Measurements from ENCODE around the gene FBN1.

Gene FBN1

GRCh38 chr15:48536681-48537091, 108.8 kb downstream of the FBN1 start:
- H2BK120ac ChIP-seq (ENCODE audit: low read depth, low read length): no peak overlapping the region
- no peak overlapping the region for H2BK5ac ChIP-seq (ENCODE audit: low read length)
- no peak overlapping the region for H3K9ac ChIP-seq (ENCODE audit: low read depth, low read length, poor library complexity)
- no peak overlapping the region for H4K91ac ChIP-seq (ENCODE audit: low read depth, low read length, poor library complexity)
- H3K9me3 ChIP-seq (replicated peaks in 1 of 2; ENCODE audit: control insufficient read depth in 2 of 2, insufficient read depth in 1 of 2, low read depth in 1 of 2, low read length in 2 of 2): no peaks in the 10 kb centered on the region
- no peak overlapping the region for H3K18ac ChIP-seq (ENCODE audit: low read length)
- no peak for DNase-seq (ENCODE audit: low spot score)
- H3K14ac ChIP-seq (ENCODE audit: low read length): no peak overlapping the region
- no peak overlapping the region for H2BK12ac ChIP-seq (ENCODE audit: low read length)
- H2AFZ ChIP-seq (ENCODE audit: low read length): no peak overlapping the region
- H3K4ac ChIP-seq (ENCODE audit: low read length): no peak overlapping the region
- WGBS, 2 donors (ENCODE audit: extremely low coverage in 2 of 2, insufficient read length in 2 of 2, insufficient replicate concordance in 1 of 2): no CpG with 5 or more reads among the region's 3 CpGs
- H3K36me3 ChIP-seq (replicated peaks in 1 of 2; ENCODE audit: control insufficient read depth in 2 of 2, insufficient read depth in 2 of 2, low read length in 2 of 2): peaks cover 0 to 1% of the 10 kb centered on the region in 2 donors
- no peak overlapping the region for H2AK5ac ChIP-seq (ENCODE audit: low read depth, low read length)
- no peak overlapping the region for H3K23ac ChIP-seq (ENCODE audit: low read depth, low read length, poor library complexity)
- no peaks in the 10 kb centered on the region for H3K79me1 ChIP-seq (ENCODE audit: low read depth, low read length)
- H3K27me3 ChIP-seq (ENCODE audit: control insufficient read depth in 3 of 3, insufficient read depth in 3 of 3, low read depth in 1 of 3, low read length in 3 of 3): no peaks in the 10 kb centered on the region
- no peak overlapping the region for H3K4me3 ChIP-seq (ENCODE audit: low read length in 2 of 2)
- H3K4me2 ChIP-seq (ENCODE audit: insufficient read depth, low read length, poor library complexity, severe bottlenecking): no peak overlapping the region
- H3K27ac ChIP-seq (replicated peaks; ENCODE audit: low read length): no peak overlapping the region
- H3K4me1 ChIP-seq (ENCODE audit: control insufficient read depth in 2 of 2, insufficient read depth in 1 of 2, low read depth in 1 of 2, low read length in 2 of 2): peaks cover 0 to 2% of the 10 kb centered on the region in 2 donors
- H4K8ac ChIP-seq (ENCODE audit: low read depth, low read length): no peak overlapping the region
- H2BK15ac ChIP-seq (ENCODE audit: low read length): no peak overlapping the region

DNA sequence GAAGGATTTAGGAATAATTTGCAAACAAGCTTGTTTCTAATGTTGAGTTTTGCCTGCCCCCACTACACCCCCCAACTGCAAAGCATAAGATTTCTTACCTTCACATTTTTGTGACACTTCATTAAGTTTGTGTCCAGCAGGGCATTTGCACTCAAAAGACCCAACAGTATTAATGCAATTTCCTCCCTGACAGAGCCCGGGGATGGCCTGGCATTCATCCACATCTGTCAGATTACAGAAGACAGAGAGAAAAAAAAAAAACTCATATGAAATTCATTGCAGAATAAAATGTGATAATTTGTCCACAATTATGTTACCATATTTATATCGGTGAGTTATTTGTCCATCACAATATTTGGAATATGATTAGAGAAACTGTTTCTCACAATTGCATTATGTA, 111.5 kb downstream of the FBN1 start:
- no peak for DNase-seq (ENCODE audit: low spot score)
- no peak overlapping the region for H4K8ac ChIP-seq (ENCODE audit: low read depth, low read length)
- H3K4me1 ChIP-seq (ENCODE audit: control insufficient read depth in 2 of 2, insufficient read depth in 1 of 2, low read depth in 1 of 2, low read length in 2 of 2): peaks cover 1 to 2% of the 10 kb centered on the region in 2 donors
- no peak overlapping the region for H3K4ac ChIP-seq (ENCODE audit: low read length)
- no peak overlapping the region for H3K4me3 ChIP-seq (ENCODE audit: low read length in 2 of 2)
- H3K14ac ChIP-seq (ENCODE audit: low read length): no peak overlapping the region
- no peak overlapping the region for H3K18ac ChIP-seq (ENCODE audit: low read length)
- no peak overlapping the region for H2BK5ac ChIP-seq (ENCODE audit: low read length)
- H2AK5ac ChIP-seq (ENCODE audit: low read depth, low read length): no peak overlapping the region
- H3K79me1 ChIP-seq (ENCODE audit: low read depth, low read length): no peaks in the 10 kb centered on the region
- no peak overlapping the region for H3K4me2 ChIP-seq (ENCODE audit: insufficient read depth, low read length, poor library complexity, severe bottlenecking)
- peaks cover 0 to 1% of the 10 kb centered on the region in 2 donors for H3K36me3 ChIP-seq (replicated peaks in 1 of 2; ENCODE audit: control insufficient read depth in 2 of 2, insufficient read depth in 2 of 2, low read length in 2 of 2)
- H2BK15ac ChIP-seq (ENCODE audit: low read length): no peak overlapping the region
- no peak overlapping the region for H3K9ac ChIP-seq (ENCODE audit: low read depth, low read length, poor library complexity)
- H2BK120ac ChIP-seq (ENCODE audit: low read depth, low read length): no peak overlapping the region
- no peaks in the 10 kb centered on the region for H3K9me3 ChIP-seq (replicated peaks in 1 of 2; ENCODE audit: control insufficient read depth in 2 of 2, insufficient read depth in 1 of 2, low read depth in 1 of 2, low read length in 2 of 2)
- H3K23ac ChIP-seq (ENCODE audit: low read depth, low read length, poor library complexity): no peak overlapping the region
- H2AFZ ChIP-seq (ENCODE audit: low read length): no peak overlapping the region
- H2BK12ac ChIP-seq (ENCODE audit: low read length): no peak overlapping the region
- no peak overlapping the region for H4K91ac ChIP-seq (ENCODE audit: low read depth, low read length, poor library complexity)
- no peaks in the 10 kb centered on the region for H3K27me3 ChIP-seq (ENCODE audit: control insufficient read depth in 3 of 3, insufficient read depth in 3 of 3, low read depth in 1 of 3, low read length in 3 of 3)
- no CpG with 5 or more reads among the region's 2 CpGs for WGBS, 2 donors (ENCODE audit: extremely low coverage in 2 of 2, insufficient read length in 2 of 2, insufficient replicate concordance in 1 of 2)
- H3K27ac ChIP-seq (replicated peaks; ENCODE audit: low read length): no peak overlapping the region

DNA sequence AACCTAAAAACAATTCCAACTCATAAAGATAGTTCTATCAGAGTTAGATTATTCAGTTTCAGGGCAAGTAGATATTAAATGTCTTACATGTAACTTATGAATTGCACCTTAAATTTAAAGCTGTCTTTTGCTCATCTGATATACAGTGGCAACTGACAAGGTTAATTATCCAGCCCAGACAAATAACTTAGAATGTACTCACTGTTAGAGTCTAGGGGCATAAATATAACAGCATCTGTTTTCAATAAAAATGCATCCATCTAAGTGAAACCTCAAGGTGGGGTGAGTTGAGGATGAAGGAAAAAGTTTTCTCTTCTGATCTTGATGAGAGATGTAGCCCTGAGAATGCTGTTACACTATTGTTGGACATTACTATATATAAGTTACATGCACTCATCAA, 112.6 kb downstream of the FBN1 start:
- H4K91ac ChIP-seq (ENCODE audit: low read depth, low read length, poor library complexity): no peak overlapping the region
- H2BK120ac ChIP-seq (ENCODE audit: low read depth, low read length): no peak overlapping the region
- H3K27ac ChIP-seq (replicated peaks; ENCODE audit: low read length): no peak overlapping the region
- no peak overlapping the region for H2BK12ac ChIP-seq (ENCODE audit: low read length)
- no peak overlapping the region for H3K4me2 ChIP-seq (ENCODE audit: insufficient read depth, low read length, poor library complexity, severe bottlenecking)
- H3K4me3 ChIP-seq (ENCODE audit: low read length in 2 of 2): no peak overlapping the region
- no peaks in the 10 kb centered on the region for H3K79me1 ChIP-seq (ENCODE audit: low read depth, low read length)
- no peak overlapping the region for H2AFZ ChIP-seq (ENCODE audit: low read length)
- peaks cover 1 to 2% of the 10 kb centered on the region in 2 donors for H3K4me1 ChIP-seq (ENCODE audit: control insufficient read depth in 2 of 2, insufficient read depth in 1 of 2, low read depth in 1 of 2, low read length in 2 of 2)
- no peak overlapping the region for H3K4ac ChIP-seq (ENCODE audit: low read length)
- H3K9me3 ChIP-seq (replicated peaks in 1 of 2; ENCODE audit: control insufficient read depth in 2 of 2, insufficient read depth in 1 of 2, low read depth in 1 of 2, low read length in 2 of 2): no peaks in the 10 kb centered on the region
- no peak overlapping the region for H2AK5ac ChIP-seq (ENCODE audit: low read depth, low read length)
- H3K18ac ChIP-seq (ENCODE audit: low read length): no peak overlapping the region
- H2BK5ac ChIP-seq (ENCODE audit: low read length): no peak overlapping the region
- DNase-seq (ENCODE audit: low spot score): no peak
- no peak overlapping the region for H3K23ac ChIP-seq (ENCODE audit: low read depth, low read length, poor library complexity)
- H3K27me3 ChIP-seq (ENCODE audit: control insufficient read depth in 3 of 3, insufficient read depth in 3 of 3, low read depth in 1 of 3, low read length in 3 of 3): no peaks in the 10 kb centered on the region
- H4K8ac ChIP-seq (ENCODE audit: low read depth, low read length): no peak overlapping the region
- peaks cover 0 to 1% of the 10 kb centered on the region in 2 donors for H3K36me3 ChIP-seq (replicated peaks in 1 of 2; ENCODE audit: control insufficient read depth in 2 of 2, insufficient read depth in 2 of 2, low read length in 2 of 2)
- no peak overlapping the region for H3K9ac ChIP-seq (ENCODE audit: low read depth, low read length, poor library complexity)
- no peak overlapping the region for H2BK15ac ChIP-seq (ENCODE audit: low read length)
- H3K14ac ChIP-seq (ENCODE audit: low read length): no peak overlapping the region

- no peak overlapping the region for H3K4me3 ChIP-seq (ENCODE audit: low read length in 2 of 2)
- H2AK5ac ChIP-seq (ENCODE audit: low read depth, low read length): no peak overlapping the region
- H2BK15ac ChIP-seq (ENCODE audit: low read length): no peak overlapping the region
- no peaks in the 10 kb centered on the region for H3K9me3 ChIP-seq (replicated peaks in 1 of 2; ENCODE audit: control insufficient read depth in 2 of 2, insufficient read depth in 1 of 2, low read depth in 1 of 2, low read length in 2 of 2)
- H3K18ac ChIP-seq (ENCODE audit: low read length): no peak overlapping the region
- no peak overlapping the region for H2AFZ ChIP-seq (ENCODE audit: low read length)
- H4K91ac ChIP-seq (ENCODE audit: low read depth, low read length, poor library complexity): no peak overlapping the region
- H3K36me3 ChIP-seq (replicated peaks in 1 of 2; ENCODE audit: control insufficient read depth in 2 of 2, insufficient read depth in 2 of 2, low read length in 2 of 2): peaks cover 1 to 5% of the 10 kb centered on the region in 2 donors
- no peak overlapping the region for H3K4me2 ChIP-seq (ENCODE audit: insufficient read depth, low read length, poor library complexity, severe bottlenecking)
- H3K9ac ChIP-seq (ENCODE audit: low read depth, low read length, poor library complexity): no peak overlapping the region
- no peak for DNase-seq (ENCODE audit: low spot score)
- WGBS, 2 donors (ENCODE audit: extremely low coverage in 2 of 2, insufficient read length in 2 of 2, insufficient replicate concordance in 1 of 2): no CpG with 5 or more reads among the region's 4 CpGs
- no peaks in the 10 kb centered on the region for H3K79me1 ChIP-seq (ENCODE audit: low read depth, low read length)
- no peak overlapping the region for H2BK120ac ChIP-seq (ENCODE audit: low read depth, low read length)
- H3K27ac ChIP-seq (replicated peaks; ENCODE audit: low read length): no peak overlapping the region
- H2BK5ac ChIP-seq (ENCODE audit: low read length): no peak overlapping the region
- H3K23ac ChIP-seq (ENCODE audit: low read depth, low read length, poor library complexity): no peak overlapping the region
- no peak overlapping the region for H3K14ac ChIP-seq (ENCODE audit: low read length)
- no peaks in the 10 kb centered on the region for H3K27me3 ChIP-seq (ENCODE audit: control insufficient read depth in 3 of 3, insufficient read depth in 3 of 3, low read depth in 1 of 3, low read length in 3 of 3)
- peaks cover 0 to 1% of the 10 kb centered on the region in 2 donors for H3K4me1 ChIP-seq (ENCODE audit: control insufficient read depth in 2 of 2, insufficient read depth in 1 of 2, low read depth in 1 of 2, low read length in 2 of 2)
- no peak overlapping the region for H3K4ac ChIP-seq (ENCODE audit: low read length)
- H2BK12ac ChIP-seq (ENCODE audit: low read length): no peak overlapping the region
- H4K8ac ChIP-seq (ENCODE audit: low read depth, low read length): no peak overlapping the region
Measured at GRCh38 chr15:48530528-48530927, 115.0 kb downstream of the FBN1 start.
